Common myeloid progenitor, CD34-positive (primary cell): Measurements from ENCODE around the gene RIN3.

Source experiments
- CTCF ChIA-PET: fragments of 350-600 bp; sonication (Branson Sonifier 250); formaldehyde crosslinking; loops from one replicate; lab custom pipeline; 2021; ENCODE audit warnings: antibody characterized with exemption; lab: Charles Lee
- POLR2A ChIA-PET: fragments of 350-600 bp; sonication (Branson Sonifier 250); formaldehyde crosslinking; loops from one replicate; lab custom pipeline; 2021; ENCODE audit warnings: antibody characterized with exemption; lab: Charles Lee
- DNase-seq, 3 donors: peaks; one replicate each; pipeline versions ENCODE4 v3.0.0 to v3.0.0-alpha.2; 2013
- H3K27ac ChIP-seq, 2 experiments: 1 replicate in 1 of 2; 2 replicates in 1 of 2; pipeline ENCODE4 v1.7.0; 2013; ENCODE audit warnings: inconsistent platforms in 2 of 2, low read length in 2 of 2, mild to moderate bottlenecking in 2 of 2, low read depth in 1 of 2, moderate library complexity in 1 of 2; ENCODE audit not compliant: severe bottlenecking in 2 of 2, insufficient read depth in 1 of 2, poor library complexity in 1 of 2
- H3K27me3 ChIP-seq, 5 experiments: replicated peaks in 2 of 5; 1 replicate in 3 of 5; 2 replicates in 2 of 5; pipeline versions ENCODE4 v1.6.1 to v1.7.0; 2013; ENCODE audit warnings: low read length in 4 of 5, mild to moderate bottlenecking in 2 of 5, moderate library complexity in 2 of 5, inconsistent platforms in 1 of 5; ENCODE audit not compliant: insufficient read depth in 5 of 5, control insufficient read depth in 4 of 5
- H3K36me3 ChIP-seq, 4 experiments: 1 replicate in 2 of 4; 2 replicates in 2 of 4; pipeline versions ENCODE4 v1.6.1 to v1.7.0; 2013; ENCODE audit warnings: low read length in 3 of 4, control low read depth in 1 of 4, mild to moderate bottlenecking in 1 of 4; ENCODE audit not compliant: control insufficient read depth in 4 of 4, insufficient read depth in 4 of 4
- H3K4me1 ChIP-seq, 4 experiments: 1 replicate in 3 of 4; 2 replicates in 1 of 4; pipeline versions ENCODE4 v1.6.1 to v1.7.1; 2013; ENCODE audit warnings: low read length in 3 of 4, mild to moderate bottlenecking in 3 of 4, control low read depth in 1 of 4, inconsistent platforms in 1 of 4, moderate library complexity in 1 of 4; ENCODE audit not compliant: control insufficient read depth in 4 of 4, insufficient read depth in 4 of 4; ENCODE audit errors: control extremely low read depth in 1 of 4
- H3K4me3 ChIP-seq, 7 experiments: 1 replicate in 4 of 7; 2 replicates in 3 of 7; pipeline versions ENCODE4 v1.5.1 to v1.7.0; 2013; ENCODE audit warnings: mild to moderate bottlenecking in 7 of 7, low read length in 6 of 7, moderate library complexity in 6 of 7, inconsistent platforms in 2 of 7, low read depth in 2 of 7, control low read depth in 1 of 7; ENCODE audit not compliant: insufficient read depth in 4 of 7, control insufficient read depth in 1 of 7; ENCODE audit errors: extremely low read depth in 1 of 7
- H3K9me3 ChIP-seq, 5 experiments: 1 replicate in 4 of 5; 2 replicates in 1 of 5; pipeline versions ENCODE4 v1.6.1 to v1.7.1; 2013; ENCODE audit warnings: low read length in 4 of 5, mild to moderate bottlenecking in 2 of 5, inconsistent platforms in 1 of 5, low read depth in 1 of 5, moderate library complexity in 1 of 5; ENCODE audit not compliant: control insufficient read depth in 4 of 5, insufficient read depth in 2 of 5; ENCODE audit errors: control extremely low read depth in 1 of 5
- WGBS: methylation state at CpG from one replicate; pipeline ENCODE4 v1.1.5; 2013; ENCODE audit not compliant: insufficient coverage; 5-methylcytosine and 5-hydroxymethylcytosine counted together

Gene RIN3

DNA sequence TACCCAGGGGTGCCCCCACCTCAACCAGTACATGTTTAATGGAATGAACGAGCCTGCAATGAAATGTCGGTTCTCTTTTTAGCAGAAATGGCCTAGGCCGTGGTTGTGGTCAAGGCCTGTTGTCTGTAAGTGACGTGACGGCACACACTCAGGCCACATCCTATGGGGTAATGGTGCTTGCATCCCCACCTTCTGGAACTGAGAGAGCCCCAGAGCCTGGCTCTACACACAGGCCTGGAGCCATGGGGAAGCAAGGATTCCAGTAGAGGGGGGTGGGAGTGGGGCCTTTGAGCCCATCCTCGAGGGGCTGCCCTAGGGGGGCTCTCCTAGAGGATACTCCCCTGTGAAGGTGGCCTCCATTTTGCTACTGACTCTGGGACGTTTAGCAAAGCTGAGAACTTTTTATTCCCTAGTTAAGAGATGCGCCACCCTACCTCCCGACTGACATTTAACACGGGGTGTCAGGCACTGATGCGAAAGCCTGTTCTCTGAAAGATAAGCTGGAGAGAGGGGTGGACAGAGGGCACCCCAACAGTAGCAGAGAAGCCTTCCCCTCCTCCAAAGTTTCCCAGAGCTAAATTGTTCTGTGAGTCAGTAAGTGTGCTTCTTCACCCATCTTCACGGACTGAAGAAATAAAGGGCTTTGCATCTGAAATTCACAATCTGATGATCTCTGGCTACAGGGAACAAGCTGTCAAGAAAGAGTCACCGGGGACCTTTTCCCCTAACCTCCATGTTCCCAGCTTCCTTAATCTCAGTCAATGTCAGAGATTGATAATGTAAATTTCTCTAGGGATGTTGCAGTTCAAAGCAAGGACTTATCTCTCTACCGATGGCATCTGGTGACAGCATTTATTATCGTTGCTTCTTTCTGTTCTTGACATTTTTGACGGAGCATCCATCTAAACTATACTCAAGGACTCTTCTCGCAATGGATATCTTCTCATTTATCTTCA lies 6.8 kb downstream of the RIN3 start:
- Histone ChIP-seq H3K36me3 (peaks cover 0 to 5% (median 0%) of the 10 kb centered on the region in 4 experiments), H3K4me3 (no peak overlapping the region), H3K4me1 (peaks cover 6 to 76% (median 55%) of the 10 kb centered on the region in 4 experiments), H3K27me3 (no peaks in the 10 kb centered on the region), H3K27ac (no peak overlapping the region), H3K9me3 (no peaks in the 10 kb centered on the region)
- WGBS, result 89% methylated on average over 13 of the region's 17 CpGs
- CTCF ChIA-PET, result no interaction called here
- POLR2A ChIA-PET, result no interaction called here
- DNase-seq, result peak in 1 of 3 donors; percentile 45

DNA sequence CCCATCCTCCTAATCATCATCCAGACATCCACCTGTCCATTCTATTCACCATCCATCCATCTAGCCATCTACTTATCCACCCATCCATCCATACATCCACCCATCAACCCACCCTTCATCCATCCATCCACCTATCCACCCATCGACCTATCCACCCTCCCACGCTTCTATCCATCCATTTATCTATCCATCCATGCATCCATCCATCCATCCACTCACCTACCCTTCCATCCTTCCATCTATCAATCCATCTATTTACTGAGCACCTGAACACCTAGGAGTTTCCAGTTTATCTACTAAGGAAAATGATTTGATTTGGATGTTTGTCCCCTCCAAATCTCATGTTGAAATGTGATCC lies 7.5 kb downstream of the RIN3 start:
- H3K36me3 ChIP-seq, result peaks cover 0 to 5% (median 0%) of the 10 kb centered on the region in 4 experiments
- WGBS, result 95% methylated on average over 2 of the region's 2 CpGs
- peaks cover 4 to 75% (median 55%) of the 10 kb centered on the region in 4 experiments for H3K4me1 ChIP-seq
- no peaks in the 10 kb centered on the region for H3K9me3 ChIP-seq
- POLR2A ChIA-PET, result no interaction called here
- no peak overlapping the region for H3K27ac ChIP-seq
- H3K4me3 ChIP-seq, result no peak overlapping the region
- no peaks in the 10 kb centered on the region for H3K27me3 ChIP-seq
- CTCF ChIA-PET, result no interaction called here
- DNase-seq, result no peak

DNA sequence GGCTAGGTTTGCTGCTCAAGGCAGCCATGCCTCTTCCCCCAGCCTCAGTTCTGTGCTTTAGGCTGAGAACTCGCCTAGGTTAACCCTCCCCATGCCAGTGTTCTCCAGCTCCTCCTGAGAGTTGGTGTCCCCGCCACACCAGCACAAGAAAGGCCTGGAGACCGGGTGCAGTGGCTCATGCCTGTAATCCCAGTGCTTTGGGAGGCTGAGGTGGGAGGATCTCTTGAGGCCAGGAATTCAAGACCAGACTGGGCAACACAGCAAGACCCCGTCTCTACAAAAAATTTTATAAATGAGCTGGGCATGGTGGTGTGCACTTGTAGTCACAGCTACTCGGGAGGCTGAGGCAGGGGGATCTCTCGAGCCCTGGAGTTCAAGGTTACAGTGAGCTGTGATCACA lies 10.2 kb downstream of the RIN3 start:
- ChIA-PET POLR2A (no interaction called here), CTCF (interaction anchor here (1.2 to 2.1 kb wide), 3 partner anchors 11 to 63 kb away, joined by 3 to 5 read pairs (median 4); no protein-coding TSS in a partner anchor)
- Histone ChIP-seq H3K9me3 (no peaks in the 10 kb centered on the region), H3K4me1 (peaks cover 0 to 59% (median 34%) of the 10 kb centered on the region in 4 experiments), H3K36me3 (peaks cover 0 to 5% (median 0%) of the 10 kb centered on the region in 4 experiments), H3K27me3 (no peaks in the 10 kb centered on the region), H3K4me3 (no peak overlapping the region), H3K27ac (no peak overlapping the region)
- WGBS, result 97% methylated on average over 6 of the region's 6 CpGs
- DNase-seq, result no peak

DNA sequence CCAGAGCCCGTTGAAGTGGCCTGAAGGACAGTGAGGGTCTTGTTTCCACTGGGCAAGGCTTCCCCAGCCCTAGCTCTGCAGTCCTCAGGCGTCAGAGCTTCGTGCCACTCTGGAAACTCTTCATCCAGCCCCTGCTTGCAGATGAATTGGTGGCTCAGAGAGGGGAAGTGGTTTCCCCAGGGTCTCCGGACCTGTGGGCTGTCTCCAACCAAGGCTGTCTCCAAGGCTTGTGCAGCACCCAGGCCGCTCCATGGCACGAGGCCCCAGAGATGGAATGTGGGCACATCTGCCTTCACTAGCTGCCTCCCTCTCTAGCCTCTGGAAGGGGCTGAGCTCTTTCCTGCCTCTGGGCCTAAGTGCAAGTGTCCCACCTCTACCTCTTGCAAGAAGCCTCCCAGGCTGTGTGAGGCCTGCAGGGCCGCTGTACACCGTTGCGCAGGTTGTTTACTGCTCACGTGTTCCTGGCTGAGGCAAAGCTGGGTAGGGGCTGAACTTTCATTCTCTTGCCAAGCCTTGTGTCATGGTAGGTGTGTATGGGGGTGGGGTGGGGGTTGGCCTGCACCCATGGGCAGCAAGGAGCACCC lies 11.1 kb downstream of the RIN3 start:
- DNase-seq, result peak; percentile 45 to 86 (median 85)
- H3K4me3 ChIP-seq, result peak overlapping the region in 1 of 7 experiments; percentile 31
- H3K9me3 ChIP-seq, result no peaks in the 10 kb centered on the region
- WGBS, result 14% methylated on average over 8 of the region's 10 CpGs
- ChIA-PET CTCF (interaction anchor here (0.9 to 2.1 kb wide), 9 partner anchors 10 to 107 kb away, joined by 3 to 7 read pairs (median 3); no protein-coding TSS in a partner anchor), POLR2A (interaction anchor here (0.6 kb wide), 1 partner anchor 132 kb away, joined by 3 read pairs; no protein-coding TSS in a partner anchor)
- no peak overlapping the region for H3K27ac ChIP-seq
- no peaks in the 10 kb centered on the region for H3K27me3 ChIP-seq
- peaks cover 0 to 57% (median 27%) of the 10 kb centered on the region in 4 experiments for H3K4me1 ChIP-seq
- H3K36me3 ChIP-seq, result peaks cover 0 to 5% (median 0%) of the 10 kb centered on the region in 4 experiments

DNA sequence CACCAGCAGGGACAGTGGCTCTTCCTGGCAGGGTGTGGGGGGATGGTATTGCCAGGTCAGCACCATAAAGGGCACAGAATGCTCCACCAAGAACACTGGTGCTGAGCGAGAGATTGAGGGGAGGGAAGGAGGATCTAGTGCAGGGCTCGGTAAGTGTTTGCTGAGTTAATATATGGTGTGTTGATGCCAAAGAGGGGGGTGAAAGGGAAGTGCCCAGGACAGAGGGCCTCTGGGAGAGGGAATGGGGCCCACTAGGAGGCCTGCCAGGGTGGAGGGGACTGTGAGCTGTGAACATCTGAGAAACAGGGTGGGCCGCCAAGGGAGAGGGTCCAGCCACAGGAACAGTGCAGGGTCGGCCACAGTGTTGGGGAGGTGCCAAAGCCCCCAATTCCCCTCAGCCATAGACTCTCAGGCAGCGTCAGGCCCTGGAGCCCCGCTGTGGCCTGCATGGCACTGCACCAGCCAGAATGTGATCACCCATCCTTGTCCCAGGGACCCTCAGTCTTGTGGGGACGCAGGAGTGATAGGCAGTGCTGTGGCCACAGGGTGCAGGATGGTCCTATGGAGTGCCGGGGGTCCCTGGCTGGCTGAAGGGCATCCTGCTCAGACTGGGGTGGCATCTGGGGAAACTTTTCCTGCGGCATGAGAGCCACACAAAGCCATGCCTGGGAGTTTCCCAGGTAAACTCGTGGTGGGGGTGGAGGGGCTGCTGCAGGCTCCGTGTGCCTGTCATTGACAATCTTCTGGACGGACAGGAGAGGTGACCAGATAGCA lies 11.9 kb downstream of the RIN3 start:
- no peak overlapping the region for H3K27ac ChIP-seq
- peak overlapping the region in 4 of 7 experiments; percentile 8 to 31 (median 11) for H3K4me3 ChIP-seq
- H3K27me3 ChIP-seq, result no peaks in the 10 kb centered on the region
- ChIA-PET CTCF (interaction anchor here (0.9 to 2.0 kb wide), 9 partner anchors 14 to 108 kb away, joined by 3 to 7 read pairs (median 3); no protein-coding TSS in a partner anchor), POLR2A (interaction anchor here (0.6 kb wide), 1 partner anchor 131 kb away, joined by 3 read pairs; no protein-coding TSS in a partner anchor)
- no peak for DNase-seq
- H3K9me3 ChIP-seq, result no peaks in the 10 kb centered on the region
- H3K36me3 ChIP-seq, result peaks cover 0 to 5% (median 0%) of the 10 kb centered on the region in 4 experiments
- peaks cover 2 to 57% (median 27%) of the 10 kb centered on the region in 4 experiments for H3K4me1 ChIP-seq
- WGBS, result 65% methylated on average over 9 of the region's 12 CpGs

DNA sequence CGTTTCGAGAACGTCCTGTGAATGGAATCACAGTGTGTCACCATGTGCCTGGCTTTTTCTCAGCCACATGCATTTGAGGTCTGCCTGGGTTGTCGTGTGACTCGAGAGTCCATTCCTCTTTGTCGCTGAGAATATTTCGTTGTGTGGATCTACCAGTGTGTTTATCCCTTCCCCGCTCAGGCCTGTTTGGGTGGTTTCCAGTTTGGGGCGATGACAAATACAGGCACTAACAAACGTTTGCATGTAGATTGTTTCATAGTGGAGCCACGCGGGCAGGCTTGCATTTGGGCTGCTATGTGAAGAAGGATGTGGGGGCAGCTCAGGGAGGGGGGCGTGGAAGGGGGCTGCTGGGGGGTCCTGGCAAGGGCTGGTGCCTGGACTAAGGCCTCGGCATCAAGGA lies 14.1 kb downstream of the RIN3 start:
- H3K27ac ChIP-seq, result no peak overlapping the region
- 87% methylated on average over 10 of the region's 14 CpGs for WGBS
- no peak for DNase-seq
- ChIA-PET POLR2A (no interaction called here), CTCF (no interaction called here)
- no peaks in the 10 kb centered on the region for H3K27me3 ChIP-seq
- H3K36me3 ChIP-seq, result no peaks in the 10 kb centered on the region
- no peaks in the 10 kb centered on the region for H3K9me3 ChIP-seq
- peaks cover 6 to 77% (median 49%) of the 10 kb centered on the region in 4 experiments for H3K4me1 ChIP-seq
- H3K4me3 ChIP-seq, result no peak overlapping the region
